GM12878 (cell line): ENCODE results near the gene SEC31B. TPM values are rescaled to one million over a fixed set of nuclear protein-coding genes. Genes with fewer than 3 reads are reported as not detected.

Source experiments
- ATAC-seq: fragments of 200-7000 bp; cut with Tn5 transposase; 3 replicates; pipeline ENCODE4 v1.9.1; 2020; ENCODE audit warnings: mild to moderate bottlenecking, moderate library complexity
- BruUV-seq: library from RNA; stranded (reverse); fragments of 400-500 nt; replicated peaks from 2 replicates; lab custom pipeline; 2021; lab: Mats Ljungman, UMichigan
- CTCF ChIA-PET: fragments of 300-600 bp; sonication (Branson Sonifier 250); formaldehyde crosslinking; extraction: SDS; loops from one replicate; lab custom pipeline; 2021; ENCODE audit warnings: inconsistent platforms; lab: Yijun Ruan, JAX
- POLR2A ChIA-PET: fragments of 350-600 bp; formaldehyde crosslinking; extraction: SDS; loops from one replicate; lab custom pipeline; 2021; ENCODE audit warnings: inconsistent platforms; lab: Charles Lee
- RAD21 ChIA-PET: fragments of 300-600 bp; sonication (Branson Sonifier 250); formaldehyde crosslinking; loops from one replicate; lab custom pipeline; 2023; ENCODE audit warnings: antibody characterized with exemption; ENCODE audit not compliant: unreplicated experiment; lab: Charles Lee
- SMC1A ChIA-PET: fragments of 300-600 bp; sonication (Branson Sonifier 250); formaldehyde crosslinking; loops from one replicate; lab custom pipeline; 2023; ENCODE audit not compliant: unreplicated experiment, uncharacterized antibody; lab: Charles Lee
- DNase-seq: peaks from one replicate; pipeline ENCODE4 v3.0.0-alpha.2; 2011; ENCODE audit warnings: low read depth, low spot score
- FAIRE-seq: peaks from 3 replicates; lab custom pipeline; 2011; peaks lifted over from hg19 to GRCh38; lab: Jason Lieb, UNC
- H2AFZ ChIP-seq: 2 replicates; pipeline ENCODE4 v1.6.0; 2011; ENCODE audit warnings: low read depth, low read length, control low read depth; ENCODE audit not compliant: control insufficient read depth
- H3K27ac ChIP-seq: 2 replicates; pipeline ENCODE4 v1.5.1; 2011; ENCODE audit warnings: control low read depth; ENCODE audit not compliant: control insufficient read depth, insufficient read depth
- H3K27me3 ChIP-seq, 2 experiments: replicated peaks in 1 of 2; 2 replicates each; pipeline versions ENCODE4 v1.6.0 to v1.6.1; 2011; ENCODE audit warnings: low read length in 1 of 2; ENCODE audit not compliant: control insufficient read depth in 2 of 2, insufficient read depth in 2 of 2
- H3K36me3 ChIP-seq, 2 experiments: 2 replicates each; pipeline ENCODE4 v1.5.1; 2011; ENCODE audit warnings: low read length in 1 of 2; ENCODE audit not compliant: control insufficient read depth in 2 of 2, insufficient read depth in 2 of 2
- H3K4me1 ChIP-seq: 2 replicates; pipeline ENCODE4 v1.6.1; 2011; ENCODE audit warnings: mild to moderate bottlenecking, low read length, moderate library complexity, mixed read lengths; ENCODE audit not compliant: control insufficient read depth, insufficient read depth
- H3K4me2 ChIP-seq: 2 replicates; pipeline ENCODE4 v1.6.0; 2011; ENCODE audit warnings: control low read depth; ENCODE audit not compliant: control insufficient read depth, insufficient read depth
- H3K4me3 ChIP-seq: fragments of 200-600 bp; sonication (generic); 2 replicates; pipeline ENCODE4 v1.5.1; 2016
- H3K79me2 ChIP-seq: 2 replicates; pipeline ENCODE4 v1.6.0; 2011; ENCODE audit warnings: low read length; ENCODE audit not compliant: control insufficient read depth, insufficient read depth
- H3K9ac ChIP-seq: 2 replicates; pipeline ENCODE4 v1.8.0; 2011; ENCODE audit warnings: low read length, control low read depth, mixed read lengths; ENCODE audit not compliant: control insufficient read depth, insufficient read depth
- H3K9me3 ChIP-seq: replicated peaks from 3 replicates; pipeline ENCODE4 v1.5.1; 2011; ENCODE audit warnings: mild to moderate bottlenecking, low read length; ENCODE audit not compliant: control insufficient read depth, insufficient read depth
- H4K20me1 ChIP-seq: 2 replicates; pipeline ENCODE4 v1.6.0; 2011; ENCODE audit not compliant: control insufficient read depth, insufficient read depth
- BHLHE40 ChIP-seq, 2 experiments: fragments of 450-650 bp in 1 of 2; IDR thresholded peaks; 2 replicates each; pipeline ENCODE4 v1.6.1; 2011 to 2017; ENCODE audit warnings: low read depth in 2 of 2, borderline replicate concordance in 1 of 2, improper control_type of control experiment in 1 of 2, low read length in 1 of 2, mild to moderate bottlenecking in 1 of 2
- CEBPZ ChIP-seq: fragments of 150-350 bp; IDR thresholded peaks from 2 replicates; pipeline ENCODE4 v1.6.1; 2016; ENCODE audit warnings: low read depth, low read length
- GABPA ChIP-seq: IDR thresholded peaks from 2 replicates; pipeline ENCODE4 v1.6.1; 2014; ENCODE audit warnings: antibody characterized with exemption, low read depth, mild to moderate bottlenecking, inconsistent platforms
- GATAD2B ChIP-seq: fragments of 450-650 bp; conservative IDR thresholded peaks from 2 replicates; pipeline ENCODE4 v1.6.1; 2017; ENCODE audit warnings: low read depth, mild to moderate bottlenecking, moderate library complexity
- IKZF1 ChIP-seq: fragments of 450-650 bp; conservative IDR thresholded peaks from 2 replicates; pipeline ENCODE4 v1.6.1; 2017; ENCODE audit warnings: antibody characterized with exemption, mild to moderate bottlenecking
- MYB ChIP-seq: fragments of 150-350 bp; IDR thresholded peaks from 2 replicates; pipeline ENCODE4 v1.6.1; 2014; ENCODE audit warnings: mild to moderate bottlenecking, low read depth, low read length, borderline replicate concordance
- PML ChIP-seq: IDR thresholded peaks from 2 replicates; pipeline ENCODE4 v1.6.1; 2012; ENCODE audit warnings: low read length, inconsistent platforms
- RAD21 ChIP-seq: IDR thresholded peaks from 2 replicates; pipeline ENCODE4 v1.6.1; 2011; ENCODE audit warnings: mild to moderate bottlenecking, low read depth, low read length, moderate library complexity; ENCODE audit not compliant: insufficient read depth
- RBBP5 ChIP-seq: fragments of 200-600 bp; sonication (generic); conservative IDR thresholded peaks from 2 replicates; pipeline ENCODE4 v1.6.1; 2016
- STAT3 ChIP-seq: IDR thresholded peaks from 2 replicates; pipeline ENCODE4 v1.6.1; 2011; ENCODE audit warnings: low read depth, low read length, improper control_type of control experiment
- SUZ12 ChIP-seq: fragments of 200-600 bp; sonication (generic); IDR thresholded peaks from one replicate; pipeline ENCODE4 v1.6.1; 2018; ENCODE audit warnings: antibody characterized with exemption, mild to moderate bottlenecking; ENCODE audit not compliant: unreplicated experiment
- TARDBP ChIP-seq: IDR thresholded peaks from 2 replicates; pipeline ENCODE4 v1.6.1; 2016; ENCODE audit warnings: borderline replicate concordance
- TBL1XR1 ChIP-seq: IDR thresholded peaks from 2 replicates; pipeline ENCODE4 v1.6.1; 2012; ENCODE audit warnings: low read depth, low read length, improper control_type of control experiment
- YBX1 ChIP-seq: fragments of 450-650 bp; IDR thresholded peaks from 2 replicates; pipeline ENCODE4 v1.6.1; 2016; ENCODE audit warnings: antibody characterized with exemption
- ZBED1 ChIP-seq: IDR thresholded peaks from 2 replicates; pipeline ENCODE4 v1.6.1; 2016; ENCODE audit warnings: borderline replicate concordance
- ZBTB33 ChIP-seq: fragments of 450-650 bp; IDR thresholded peaks from 2 replicates; pipeline ENCODE4 v1.6.1; 2017; ENCODE audit warnings: mild to moderate bottlenecking
- WGBS: methylation state at CpG from one replicate; pipeline ENCODE4 v1.1.6; 2016; ENCODE audit warnings: low lambda C conversion rate; ENCODE audit not compliant: insufficient replicate concordance, insufficient coverage; ENCODE audit errors: missing lambda C conversion rate; 5-methylcytosine and 5-hydroxymethylcytosine counted together
- in situ Hi-C: fragments of 300-500 bp; cut with MboI; formaldehyde crosslinking; loops from 9 replicates; pipeline ENCODE4 v1.14.3; 2018; ENCODE audit warnings: mixed read lengths
- intact Hi-C: fragments of 100-400 bp; cut with micrococcal nuclease; formaldehyde crosslinking; loops from one replicate; pipeline ENCODE4 v1.14.2; 2022; ENCODE audit not compliant: unreplicated experiment
- polyA plus RNA-seq, 11 experiments: library from polyadenylated mRNA; depleted of rRNA in 4 of 11; unstranded in 6 of 11; stranded (reverse) in 5 of 11; fragments of >200 nt; fragmentation: Nextera tagmentation in 4 of 11; fragmentation: Illumina TruSeq in 1 of 11; extraction: Ambion mirVana in 4 of 11; extraction: Trizol in 1 of 11; gene quantifications; 1 replicate in 1 of 11; 2 replicates in 10 of 11; pipeline versions ENCODE4 v1.2.1 to v1.2.3, GENCODE V29; 2011 to 2016; ENCODE audit warnings: inconsistent platforms in 2 of 11, missing spikeins in 2 of 11, low read depth in 1 of 11
- total RNA-seq, 4 experiments: library from RNA; depleted of rRNA in 3 of 4; stranded (reverse); fragments of >200 nt in 3 of 4; fragmentation: Illumina TruSeq in 1 of 4; extraction: Trizol in 1 of 4; gene quantifications; 2 replicates each; pipeline versions ENCODE4 v1.2.1 to v1.2.3, GENCODE V29; 2013 to 2021
- TF ChIP-seq, protein P1 (sequence below): fragments of 450-650 bp; IDR thresholded peaks from 2 replicates; pipeline ENCODE4 v1.6.1; 2017; ENCODE audit warnings: borderline replicate concordance

The SEC31B gene
- total and polyA plus RNA-seq, 10 of the 15 experiments (the other 5 are each of a cell fraction or from before 2014, with no cell fraction given) = 3.4 to 24.3 (median 9.9) TPM

- ATAC-seq = no peak
- H3K9ac ChIP-seq = no peak overlapping the region
- CTCF ChIA-PET = interaction anchor here (1.2 kb wide), 1 partner anchor 11 kb away, joined by 3 read pairs; no protein-coding TSS in a partner anchor
- H3K27ac ChIP-seq = no peak overlapping the region
- no peaks in the 10 kb centered on the region for H4K20me1 ChIP-seq
- in situ Hi-C loops = no loop called here
- RAD21 ChIA-PET = interaction anchor here (1.1 kb wide), 1 partner anchor 121 kb away, joined by 3 read pairs; no protein-coding TSS in a partner anchor
- SMC1A ChIA-PET = interaction anchor here (1.1 to 1.5 kb wide), 2 partner anchors 12 to 320 kb away, joined by 3 to 4 read pairs; no protein-coding TSS in a partner anchor
- H3K36me3 ChIP-seq = peaks cover 16 to 23% of the 10 kb centered on the region in 2 experiments
- H3K27me3 ChIP-seq = no peaks in the 10 kb centered on the region
- TSS peak; percentile 15 for BruUV-seq
- 78% methylated on average over 4 of the region's 4 CpGs for WGBS
- POLR2A ChIA-PET = interaction anchor here (0.7 kb wide), 1 partner anchor 13 kb away, joined by 3 read pairs; no protein-coding TSS in a partner anchor
- H3K4me3 ChIP-seq = no peak overlapping the region
- no peaks in the 10 kb centered on the region for H3K4me1 ChIP-seq
- DNase-seq = no peak
- no peak overlapping the region for H3K4me2 ChIP-seq
- H3K9me3 ChIP-seq = no peaks in the 10 kb centered on the region
- no peak for FAIRE-seq
- TF ChIP-seq IKZF1 (no peak), STAT3 (no peak), SUZ12 (no peak), BHLHE40 (IDR thresholded peaks at IDR 0.05; ENCODE audit: borderline replicate concordance in 1 of 2, low read depth in 2 of 2, low read length in 1 of 2) (no peak), RAD21 (no peak), PML (no peak), RBBP5 (no peak), GABPA (no peak), ZBED1 (no peak), CEBPZ (no peak), MYB (no peak), TARDBP (no peak), YBX1 (no peak), TBL1XR1 (no peak), ZBTB33 (no peak), GATAD2B (no peak)
- TF ChIP-seq, protein P1, sequence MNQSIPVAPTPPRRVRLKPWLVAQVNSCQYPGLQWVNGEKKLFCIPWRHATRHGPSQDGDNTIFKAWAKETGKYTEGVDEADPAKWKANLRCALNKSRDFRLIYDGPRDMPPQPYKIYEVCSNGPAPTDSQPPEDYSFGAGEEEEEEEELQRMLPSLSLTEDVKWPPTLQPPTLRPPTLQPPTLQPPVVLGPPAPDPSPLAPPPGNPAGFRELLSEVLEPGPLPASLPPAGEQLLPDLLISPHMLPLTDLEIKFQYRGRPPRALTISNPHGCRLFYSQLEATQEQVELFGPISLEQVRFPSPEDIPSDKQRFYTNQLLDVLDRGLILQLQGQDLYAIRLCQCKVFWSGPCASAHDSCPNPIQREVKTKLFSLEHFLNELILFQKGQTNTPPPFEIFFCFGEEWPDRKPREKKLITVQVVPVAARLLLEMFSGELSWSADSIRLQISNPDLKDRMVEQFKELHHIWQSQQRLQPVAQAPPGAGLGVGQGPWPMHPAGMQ = no peak
- TF ChIP-seq, all 136 proteins: peak for 0
- intact Hi-C loops = no loop called here
- no peak overlapping the region for H2AFZ ChIP-seq
- no peaks in the 10 kb centered on the region for H3K79me2 ChIP-seq
These were observed 31.5 kb upstream of the SEC31B start for GRCh38 chr10:100551196-100551595.
